WERI-Rb-1 (cell line): ENCODE measurements around the gene KBTBD13.
"Not testable (repeated sequence)": the region's sequence is repeated elsewhere in the genome, so short reads cannot be mapped to it uniquely, and the experiment has no call there.

ENCODE experiments used
- DNase-seq: peaks from one replicate; pipeline ENCODE4 v3.0.0-alpha.2; 2020
- H3K27ac ChIP-seq: fragments of 250-450 bp; sonication (Bioruptor Pico); 2 replicates; pipeline ENCODE4 v1.5.1; 2020; ENCODE audit warnings: mild to moderate bottlenecking, moderate library complexity
- H3K27me3 ChIP-seq: fragments of 250-450 bp; sonication (Bioruptor Pico); 2 replicates; pipeline ENCODE4 v1.5.1; 2021; ENCODE audit warnings: mild to moderate bottlenecking, low read depth, moderate library complexity; ENCODE audit not compliant: insufficient read depth, severe bottlenecking
- H3K36me3 ChIP-seq: fragments of 250-450 bp; sonication (Bioruptor Pico); 2 replicates; pipeline ENCODE4 v1.5.1; 2020; ENCODE audit warnings: mild to moderate bottlenecking, moderate library complexity
- H3K4me3 ChIP-seq: 2 replicates; pipeline ENCODE4 v1.5.1; 2011; ENCODE audit warnings: low read depth, mild to moderate bottlenecking, control low read depth, low read length
- H3K9me3 ChIP-seq: fragments of 250-450 bp; sonication (Bioruptor Pico); 2 replicates; pipeline ENCODE4 v1.5.1; 2021; ENCODE audit warnings: mild to moderate bottlenecking, moderate library complexity; ENCODE audit not compliant: severe bottlenecking
- TF ChIP-seq, protein P1 (sequence below): IDR thresholded peaks from 2 replicates; pipeline ENCODE4 v1.5.1; 2011; ENCODE audit warnings: low read depth, mild to moderate bottlenecking, control low read depth, inconsistent platforms, low read length

KBTBD13 gene

DNA sequence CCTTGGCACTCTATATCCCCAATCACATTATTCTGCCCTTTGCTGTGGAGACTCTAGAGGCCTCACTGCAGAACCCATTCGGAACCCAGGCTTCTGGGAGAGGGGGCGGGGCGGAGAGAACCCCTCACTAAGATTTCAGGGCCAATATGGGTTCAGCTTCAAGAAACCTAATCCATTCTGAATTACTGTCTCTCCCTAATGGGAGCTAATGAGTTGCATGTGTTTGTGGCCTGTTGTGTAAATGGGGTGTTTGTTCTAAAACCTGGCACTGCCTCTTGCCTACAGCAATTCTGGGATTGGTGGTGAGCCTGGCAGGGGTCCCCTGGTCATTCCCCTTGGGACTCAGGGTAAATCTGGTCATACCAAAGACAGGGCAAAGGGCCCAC lies 8.2 kb upstream of the KBTBD13 start:
- no peak for DNase-seq
- no peak overlapping the region for H3K4me3 ChIP-seq
- H3K9me3 ChIP-seq = no peaks in the 10 kb centered on the region
- no peaks in the 10 kb centered on the region for H3K36me3 ChIP-seq
- TF ChIP-seq, protein P1, sequence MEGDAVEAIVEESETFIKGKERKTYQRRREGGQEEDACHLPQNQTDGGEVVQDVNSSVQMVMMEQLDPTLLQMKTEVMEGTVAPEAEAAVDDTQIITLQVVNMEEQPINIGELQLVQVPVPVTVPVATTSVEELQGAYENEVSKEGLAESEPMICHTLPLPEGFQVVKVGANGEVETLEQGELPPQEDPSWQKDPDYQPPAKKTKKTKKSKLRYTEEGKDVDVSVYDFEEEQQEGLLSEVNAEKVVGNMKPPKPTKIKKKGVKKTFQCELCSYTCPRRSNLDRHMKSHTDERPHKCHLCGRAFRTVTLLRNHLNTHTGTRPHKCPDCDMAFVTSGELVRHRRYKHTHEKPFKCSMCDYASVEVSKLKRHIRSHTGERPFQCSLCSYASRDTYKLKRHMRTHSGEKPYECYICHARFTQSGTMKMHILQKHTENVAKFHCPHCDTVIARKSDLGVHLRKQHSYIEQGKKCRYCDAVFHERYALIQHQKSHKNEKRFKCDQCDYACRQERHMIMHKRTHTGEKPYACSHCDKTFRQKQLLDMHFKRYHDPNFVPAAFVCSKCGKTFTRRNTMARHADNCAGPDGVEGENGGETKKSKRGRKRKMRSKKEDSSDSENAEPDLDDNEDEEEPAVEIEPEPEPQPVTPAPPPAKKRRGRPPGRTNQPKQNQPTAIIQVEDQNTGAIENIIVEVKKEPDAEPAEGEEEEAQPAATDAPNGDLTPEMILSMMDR = no peak
- H3K27me3 ChIP-seq = no peaks in the 10 kb centered on the region
- no peak overlapping the region for H3K27ac ChIP-seq

DNA sequence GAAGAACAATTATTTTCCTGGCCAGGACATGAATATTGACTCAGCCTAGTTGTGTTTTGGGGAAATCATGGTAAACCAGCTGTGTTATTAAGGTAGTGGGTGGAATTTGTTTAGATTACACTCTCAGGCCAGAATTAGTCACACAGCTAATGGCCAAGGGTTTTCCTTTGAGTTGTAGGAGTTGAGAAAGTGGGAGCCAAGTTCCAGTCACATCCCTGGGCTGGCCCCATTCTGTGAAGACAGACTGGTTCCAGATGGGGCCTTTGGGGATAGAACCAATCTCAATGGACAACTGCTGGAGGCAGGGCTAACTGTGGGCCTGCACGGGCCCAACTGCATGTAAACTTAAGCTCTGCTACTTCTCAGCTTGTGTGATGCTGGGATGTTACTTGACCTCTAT lies 7.4 kb upstream of the KBTBD13 start:
- TF ChIP-seq, protein P1 = no peak
- Histone ChIP-seq H3K27me3 (no peaks in the 10 kb centered on the region), H3K27ac (no peak overlapping the region), H3K36me3 (no peaks in the 10 kb centered on the region), H3K4me3 (no peak overlapping the region), H3K9me3 (no peaks in the 10 kb centered on the region)
- no peak for DNase-seq

DNA sequence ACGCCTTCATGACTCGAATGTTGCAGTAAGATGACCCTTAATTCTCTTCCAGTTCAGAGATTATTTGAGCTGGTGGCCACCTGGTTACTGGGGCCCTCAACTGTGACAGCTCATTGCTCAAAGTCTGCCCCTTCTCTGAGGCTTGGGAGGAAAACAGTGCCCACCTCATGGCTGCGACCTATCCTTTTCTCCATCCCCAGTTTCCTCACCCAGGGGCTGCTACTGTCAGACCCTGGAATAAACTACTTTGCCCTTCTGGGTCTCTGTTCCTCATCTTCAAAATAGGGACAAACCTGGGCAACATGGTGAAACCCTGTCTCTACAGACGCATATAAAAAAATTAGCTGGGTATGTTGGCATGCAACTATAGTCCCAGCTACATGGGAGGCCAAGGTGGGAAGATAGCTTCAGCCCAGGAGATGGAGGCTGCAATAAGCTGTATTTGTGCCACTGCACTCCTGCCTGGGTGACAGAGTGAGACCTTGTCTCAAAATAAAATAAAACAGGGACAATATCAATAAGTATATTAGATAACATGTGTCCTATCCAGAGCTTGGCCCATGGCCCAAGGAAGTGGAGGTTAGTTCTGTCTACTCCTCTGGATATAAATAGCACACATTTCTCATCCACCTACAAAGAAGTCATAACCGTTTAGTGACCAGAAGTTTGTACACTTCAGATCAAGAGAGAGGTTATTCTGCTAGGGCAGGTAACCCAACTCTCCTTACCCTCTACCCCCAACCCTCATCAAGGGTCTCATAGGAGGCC lies 6.6 kb upstream of the KBTBD13 start:
- no peak overlapping the region for H3K4me3 ChIP-seq
- H3K27me3 ChIP-seq = no peaks in the 10 kb centered on the region
- no peaks in the 10 kb centered on the region for H3K9me3 ChIP-seq
- no peaks in the 10 kb centered on the region for H3K36me3 ChIP-seq
- TF ChIP-seq, protein P1 = no peak
- no peak for DNase-seq
- H3K27ac ChIP-seq = no peak overlapping the region

DNA sequence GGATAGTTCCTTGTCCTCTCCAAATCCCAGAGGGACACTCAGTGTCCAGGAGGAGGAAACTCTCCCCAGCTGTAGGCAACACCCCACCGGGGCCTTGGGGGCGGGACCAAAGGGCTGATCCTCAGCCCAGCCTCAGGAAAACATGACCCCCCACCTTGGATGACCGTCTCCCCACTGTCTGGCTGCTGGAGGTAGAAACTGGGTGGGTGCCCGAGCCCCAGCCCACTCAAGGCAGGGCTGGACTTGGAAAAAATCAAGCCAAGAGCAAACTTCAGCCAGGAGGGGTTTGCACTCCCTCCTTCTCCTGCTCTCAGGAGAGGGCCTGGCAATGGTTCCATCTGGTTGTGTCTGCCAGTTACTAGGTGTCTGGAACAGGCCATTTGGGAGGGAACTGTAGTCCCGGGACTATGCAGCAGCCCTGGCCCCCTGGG lies 5.2 kb upstream of the KBTBD13 start:
- H3K4me3 ChIP-seq = no peak overlapping the region
- TF ChIP-seq, protein P1 = no peak
- H3K9me3 ChIP-seq = no peaks in the 10 kb centered on the region
- H3K27ac ChIP-seq = no peak overlapping the region
- no peak for DNase-seq
- no peaks in the 10 kb centered on the region for H3K27me3 ChIP-seq
- no peaks in the 10 kb centered on the region for H3K36me3 ChIP-seq

DNA sequence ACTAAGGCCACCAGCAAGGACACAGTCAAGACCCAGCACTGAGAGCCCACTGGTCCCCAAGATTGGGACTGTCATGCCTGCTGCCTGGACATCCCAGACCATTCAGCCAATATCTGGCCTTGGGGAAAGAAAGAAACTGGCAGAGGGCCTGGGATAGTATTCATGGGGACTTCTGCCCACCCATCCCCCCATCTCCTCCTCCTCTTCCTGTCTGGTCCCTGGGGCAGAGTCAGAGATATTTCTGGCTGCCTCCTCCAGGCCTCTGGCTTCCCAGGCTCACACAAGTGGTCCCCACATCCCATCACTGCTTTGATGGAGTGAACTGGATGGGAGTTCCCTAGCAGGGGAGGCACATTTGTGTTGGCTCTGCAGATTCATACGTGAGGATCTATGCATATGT lies 4.5 kb upstream of the KBTBD13 start:
- Histone ChIP-seq H3K27me3 (no peaks in the 10 kb centered on the region), H3K9me3 (no peaks in the 10 kb centered on the region), H3K4me3 (no peak overlapping the region), H3K36me3 (no peaks in the 10 kb centered on the region), H3K27ac (no peak overlapping the region)
- no peak for DNase-seq
- TF ChIP-seq, protein P1 = no peak

DNA sequence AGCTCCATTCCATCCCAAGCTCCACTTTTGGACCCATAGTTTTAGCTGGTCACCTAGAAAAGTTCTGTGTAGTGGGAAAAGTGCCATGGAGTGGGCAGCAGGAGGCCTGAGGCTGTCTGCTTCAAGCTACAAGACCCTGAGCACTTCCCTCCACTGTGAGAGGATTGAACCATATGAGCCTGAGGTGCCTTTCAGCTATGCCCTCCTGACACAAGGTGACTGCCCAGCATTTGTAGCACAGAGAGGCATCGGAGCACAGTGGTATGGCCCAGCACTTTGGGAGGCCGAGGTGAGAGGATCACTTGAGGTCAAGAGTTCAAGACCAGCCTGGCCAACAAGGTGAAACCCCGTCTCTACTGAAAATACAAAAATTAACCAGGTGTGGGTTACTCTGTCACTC lies 3.9 kb upstream of the KBTBD13 start:
- TF ChIP-seq, protein P1 = no peak
- Histone ChIP-seq H3K27me3 (no peaks in the 10 kb centered on the region), H3K9me3 (no peaks in the 10 kb centered on the region), H3K36me3 (no peaks in the 10 kb centered on the region), H3K27ac (no peak overlapping the region), H3K4me3 (no peak overlapping the region)
- no peak for DNase-seq

DNA sequence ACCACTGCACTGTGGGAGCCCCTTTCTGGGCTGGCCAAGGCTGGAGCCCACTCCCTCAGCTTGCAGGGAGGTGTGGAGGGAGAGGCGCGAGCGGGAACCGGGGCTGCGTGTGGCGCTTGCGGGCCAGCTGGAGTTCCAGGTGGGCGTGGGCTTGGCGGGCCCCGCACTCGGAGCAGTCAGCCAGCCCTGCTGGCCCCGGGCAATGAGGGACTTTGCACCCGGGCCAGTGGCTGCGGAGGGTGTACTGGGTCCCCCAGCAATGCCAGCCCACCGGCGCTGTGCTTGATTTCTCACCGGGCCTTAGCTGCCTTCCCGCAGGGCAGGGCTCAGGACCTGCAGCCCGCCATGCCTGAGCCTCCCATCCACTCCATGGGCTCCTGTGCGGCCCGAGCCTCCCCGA lies 1.6 kb upstream of the KBTBD13 start:
- H3K36me3 ChIP-seq, H3K9me3 ChIP-seq, H3K27ac ChIP-seq, H3K27me3 ChIP-seq, DNase-seq, H3K4me3 ChIP-seq: not testable (repeated sequence)

DNA sequence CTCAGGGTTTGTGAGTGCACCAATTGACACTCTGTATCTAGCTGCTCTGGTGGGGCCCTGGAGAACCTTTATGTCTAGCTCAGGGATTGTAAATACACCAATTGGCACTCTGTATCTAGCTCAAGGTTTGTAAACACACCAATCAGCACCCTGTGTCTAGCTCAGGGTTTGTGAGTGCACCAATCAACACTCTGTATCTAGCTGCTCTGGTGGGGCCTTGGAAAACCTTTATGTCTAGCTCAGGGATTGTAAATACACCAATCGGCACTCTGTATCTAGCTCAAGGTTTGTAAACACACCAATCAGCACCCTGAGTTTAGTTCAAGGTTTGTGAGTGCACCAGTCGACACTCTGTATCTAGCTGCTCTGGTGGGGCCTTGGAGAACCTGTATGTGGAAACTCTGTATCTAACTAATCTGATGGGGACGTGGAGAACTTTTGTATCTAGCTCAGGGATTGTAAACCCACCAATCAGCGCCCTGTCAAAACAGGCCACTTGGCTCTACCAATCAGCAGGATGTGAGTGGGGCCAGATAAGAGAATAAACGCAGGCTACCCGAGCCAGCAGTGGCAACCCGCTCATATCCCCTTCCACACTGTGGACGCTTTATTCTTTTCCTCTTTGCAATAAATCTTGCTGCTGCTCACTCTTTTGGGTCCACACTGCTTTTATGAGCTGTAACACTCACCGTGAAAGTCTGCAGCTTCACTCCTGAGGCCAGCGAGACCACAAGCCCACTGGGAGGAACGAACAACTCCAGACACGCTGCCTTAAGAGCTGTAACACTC lies 745 bp upstream of the KBTBD13 start:
- H3K27me3 ChIP-seq, H3K9me3 ChIP-seq, DNase-seq, H3K4me3 ChIP-seq, H3K27ac ChIP-seq, H3K36me3 ChIP-seq: not testable (repeated sequence)
